GM13977 (cell line): ENCODE data around the gene CHRNA3.

Experiments
- DNase-seq: peaks from one replicate; pipeline ENCODE4 v3.0.0; 2012; ENCODE audit warnings: low spot score
- CTCF ChIP-seq: IDR thresholded peaks from 2 replicates; pipeline ENCODE4 v1.5.1; 2012; ENCODE audit warnings: mild to moderate bottlenecking, control low read depth; ENCODE audit not compliant: insufficient read depth; ENCODE audit errors: extremely low read depth, missing control alignments
- in situ Hi-C: fragments of 300-500 bp; cut with MboI; formaldehyde crosslinking; loops from one replicate; pipeline ENCODE4 v1.12.0; 2022; ENCODE audit warnings: low sequenced_read_pairs, low pct_unique_long_range_greater_than_20kb, mixed read lengths, inconsistent platforms; ENCODE audit not compliant: unreplicated experiment

The CHRNA3 gene

GRCh38 chr15:78661001-78661400, 40.2 kb upstream of the CHRNA3 start:
- in situ Hi-C loops: no loop called here
- no peak for TF ChIP-seq CTCF
- no peak for DNase-seq

GRCh38 chr15:78660584-78660983, 39.8 kb upstream of the CHRNA3 start:
- DNase-seq: no peak
- in situ Hi-C loops: no loop called here

GRCh38 chr15:78658823-78659222, 38.0 kb upstream of the CHRNA3 start:
- in situ Hi-C loops: no loop called here
- DNase-seq: no peak
- TF ChIP-seq CTCF: no peak

More at GRCh38 chr15:78660584-78660983, 39.8 kb upstream of the CHRNA3 start:
- no peak for TF ChIP-seq CTCF

GRCh38 chr15:78654272-78654671, 33.5 kb upstream of the CHRNA3 start:
- in situ Hi-C loops: no loop called here
- TF ChIP-seq CTCF: no peak
- DNase-seq: no peak

- no peak for TF ChIP-seq CTCF
- no peak for DNase-seq
- in situ Hi-C loops: no loop called here
Measured at GRCh38 chr15:78651930-78652615, 31.3 kb upstream of the CHRNA3 start.

GRCh38 chr15:78651007-78651406, 30.2 kb upstream of the CHRNA3 start:
- in situ Hi-C loops: no loop called here
- TF ChIP-seq CTCF: no peak
- DNase-seq: no peak
